HL-60 (cell line): ENCODE results near the gene UBE2D1.

Experiments
- DNase-seq, 2 experiments: peaks; one replicate each; pipeline ENCODE4 v3.0.0-alpha.2; 2010 to 2020; ENCODE audit warnings: low read depth in 1 of 2, low spot score in 1 of 2
- H3K27ac ChIP-seq: fragments of 250-450 bp; sonication (Bioruptor Pico); replicated peaks from 2 replicates; pipeline ENCODE4 v1.5.1; 2020; ENCODE audit warnings: mild to moderate bottlenecking, moderate library complexity
- H3K27me3 ChIP-seq: fragments of 250-450 bp; sonication (Bioruptor Pico); 2 replicates; pipeline ENCODE4 v1.5.1; 2021; ENCODE audit warnings: mild to moderate bottlenecking, moderate library complexity; ENCODE audit not compliant: insufficient read depth, poor library complexity, severe bottlenecking
- H3K4me3 ChIP-seq: replicated peaks from 2 replicates; pipeline ENCODE4 v1.5.1; 2011; ENCODE audit warnings: mild to moderate bottlenecking, control low read depth, low read length; ENCODE audit not compliant: insufficient read depth
- CTCF ChIP-seq: IDR thresholded peaks from one replicate; pipeline ENCODE4 v1.5.1; 2011; ENCODE audit warnings: low read length, control low read depth, inconsistent platforms; ENCODE audit not compliant: insufficient read depth
- GABPA ChIP-seq: IDR thresholded peaks from 2 replicates; pipeline ENCODE4 v1.6.1; 2012; ENCODE audit warnings: low read depth
- POLR2AphosphoS5 ChIP-seq: IDR thresholded peaks from 2 replicates; pipeline ENCODE4 v1.6.1; 2012; ENCODE audit warnings: low read depth
- SPI1 ChIP-seq: IDR thresholded peaks from 2 replicates; pipeline ENCODE4 v1.6.1; 2012; ENCODE audit warnings: low read depth, mild to moderate bottlenecking, borderline replicate concordance
- TF ChIP-seq, protein P1 (sequence below): IDR thresholded peaks from 2 replicates; pipeline ENCODE4 v1.6.1; 2012; ENCODE audit warnings: low read depth; ENCODE audit not compliant: insufficient replicate concordance

Gene UBE2D1

GRCh38 chr10:58322072-58322834, 12.6 kb upstream of the UBE2D1 start:
- H3K4me3 ChIP-seq, result no peak overlapping the region
- peak; percentile 43 to 82 for DNase-seq
- no peaks in the 10 kb centered on the region for H3K27me3 ChIP-seq
- H3K27ac ChIP-seq, result 0 out of 2 replicates have a peak overlapping the region, but pooled peaks have one; percentile 13
- TF ChIP-seq, protein P1, sequence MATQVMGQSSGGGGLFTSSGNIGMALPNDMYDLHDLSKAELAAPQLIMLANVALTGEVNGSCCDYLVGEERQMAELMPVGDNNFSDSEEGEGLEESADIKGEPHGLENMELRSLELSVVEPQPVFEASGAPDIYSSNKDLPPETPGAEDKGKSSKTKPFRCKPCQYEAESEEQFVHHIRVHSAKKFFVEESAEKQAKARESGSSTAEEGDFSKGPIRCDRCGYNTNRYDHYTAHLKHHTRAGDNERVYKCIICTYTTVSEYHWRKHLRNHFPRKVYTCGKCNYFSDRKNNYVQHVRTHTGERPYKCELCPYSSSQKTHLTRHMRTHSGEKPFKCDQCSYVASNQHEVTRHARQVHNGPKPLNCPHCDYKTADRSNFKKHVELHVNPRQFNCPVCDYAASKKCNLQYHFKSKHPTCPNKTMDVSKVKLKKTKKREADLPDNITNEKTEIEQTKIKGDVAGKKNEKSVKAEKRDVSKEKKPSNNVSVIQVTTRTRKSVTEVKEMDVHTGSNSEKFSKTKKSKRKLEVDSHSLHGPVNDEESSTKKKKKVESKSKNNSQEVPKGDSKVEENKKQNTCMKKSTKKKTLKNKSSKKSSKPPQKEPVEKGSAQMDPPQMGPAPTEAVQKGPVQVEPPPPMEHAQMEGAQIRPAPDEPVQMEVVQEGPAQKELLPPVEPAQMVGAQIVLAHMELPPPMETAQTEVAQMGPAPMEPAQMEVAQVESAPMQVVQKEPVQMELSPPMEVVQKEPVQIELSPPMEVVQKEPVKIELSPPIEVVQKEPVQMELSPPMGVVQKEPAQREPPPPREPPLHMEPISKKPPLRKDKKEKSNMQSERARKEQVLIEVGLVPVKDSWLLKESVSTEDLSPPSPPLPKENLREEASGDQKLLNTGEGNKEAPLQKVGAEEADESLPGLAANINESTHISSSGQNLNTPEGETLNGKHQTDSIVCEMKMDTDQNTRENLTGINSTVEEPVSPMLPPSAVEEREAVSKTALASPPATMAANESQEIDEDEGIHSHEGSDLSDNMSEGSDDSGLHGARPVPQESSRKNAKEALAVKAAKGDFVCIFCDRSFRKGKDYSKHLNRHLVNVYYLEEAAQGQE, result no peak
- no peak for TF ChIP-seq CTCF
- TF ChIP-seq SPI1, result peak; percentile 70
- no peak for TF ChIP-seq GABPA
- peak; percentile 48; the same call in 1 of the 2 replicates for TF ChIP-seq POLR2AphosphoS5

DNA sequence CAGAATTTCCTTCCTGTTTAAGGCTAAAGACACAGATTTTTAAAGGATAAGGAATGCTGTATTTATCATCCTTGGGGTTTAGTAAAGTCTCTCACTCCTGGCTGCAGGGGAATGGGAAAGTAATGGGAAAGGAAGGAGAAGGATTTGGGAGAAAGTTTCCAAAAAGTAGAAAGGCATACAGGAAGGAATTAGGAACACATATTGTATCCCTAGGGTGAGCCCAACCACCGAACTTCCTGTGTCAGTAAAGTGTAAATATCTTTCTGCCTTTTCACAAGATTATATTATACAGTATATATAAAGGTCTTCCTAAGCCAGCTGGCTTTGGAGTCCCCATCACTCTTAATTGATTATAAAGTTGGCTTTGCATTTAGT, 12.0 kb upstream of the UBE2D1 start:
- H3K27me3 ChIP-seq, result no peaks in the 10 kb centered on the region
- no peak overlapping the region for H3K4me3 ChIP-seq
- DNase-seq, result no peak
- H3K27ac ChIP-seq, result no peak overlapping the region
- TF ChIP-seq SPI1, result no peak
- TF ChIP-seq GABPA, result no peak
- TF ChIP-seq, protein P1, result no peak
- TF ChIP-seq CTCF, result no peak
- no peak for TF ChIP-seq POLR2AphosphoS5

DNA sequence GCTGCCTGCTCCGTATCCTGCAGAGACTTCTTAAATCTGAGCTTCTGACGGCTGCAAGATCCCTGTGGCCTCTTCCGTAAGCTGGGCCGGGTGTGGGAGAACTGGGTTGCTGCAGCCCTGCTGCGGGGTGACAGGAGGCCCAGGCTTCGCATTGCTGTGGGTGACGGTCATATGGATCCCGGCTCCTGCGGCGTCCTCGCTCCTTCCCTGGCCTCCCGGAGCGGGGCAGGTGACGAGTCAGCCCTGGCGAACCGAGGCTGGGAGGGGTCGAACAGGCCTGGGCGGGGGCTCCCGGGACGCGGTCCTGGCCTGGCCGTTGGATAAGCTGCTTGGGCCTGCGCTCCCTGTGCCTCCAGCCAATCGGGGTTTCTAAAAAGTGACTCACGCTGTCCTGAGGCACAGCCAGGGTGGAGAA, 7.8 kb upstream of the UBE2D1 start:
- TF ChIP-seq, protein P1, result no peak
- no peak for TF ChIP-seq GABPA
- TF ChIP-seq SPI1, result no peak
- TF ChIP-seq CTCF, result no peak
- TF ChIP-seq POLR2AphosphoS5, result no peak
- no peak for DNase-seq
- H3K27me3 ChIP-seq, result no peaks in the 10 kb centered on the region
- H3K4me3 ChIP-seq, result no peak overlapping the region
- no peak overlapping the region for H3K27ac ChIP-seq
